DND-41 (cell line): Measurements from ENCODE around the gene BMPR2.

Experiments used
- CTCF ChIP-seq: IDR thresholded peaks from 2 replicates; pipeline ENCODE4 v1.5.1; 2012; ENCODE audit warnings: borderline replicate concordance, low read length, moderate library complexity, mild to moderate bottlenecking; ENCODE audit not compliant: poor library complexity, severe bottlenecking; ENCODE audit errors: extremely low read depth
- EZH2 ChIP-seq: IDR thresholded peaks from 3 replicates; pipeline ENCODE4 v1.6.1; 2012; ENCODE audit warnings: borderline replicate concordance, low read depth, mild to moderate bottlenecking, moderate library complexity, low read length, inconsistent platforms; ENCODE audit not compliant: severe bottlenecking

GRCh38 chr2:202555356-202555755 is 179.2 kb downstream of the BMPR2 start:
- TF ChIP-seq CTCF (no peak), EZH2 (no peak)
